HUES48 (cell line): Measurements from ENCODE around the gene CELF6.
"Not testable (repeated sequence)": the region's sequence is repeated elsewhere in the genome, so short reads cannot be mapped to it uniquely, and the experiment has no call there.

Experiments
- H3K27ac ChIP-seq: one replicate; pipeline ENCODE4 v1.7.0; 2013; ENCODE audit warnings: low read depth, low read length, inconsistent platforms
- H3K27me3 ChIP-seq: 2 replicates; pipeline ENCODE4 v1.6.1; 2013; ENCODE audit warnings: mild to moderate bottlenecking, low read length; ENCODE audit not compliant: control insufficient read depth, insufficient read depth
- H3K36me3 ChIP-seq: 2 replicates; pipeline ENCODE4 v1.6.1; 2013; ENCODE audit warnings: low read length; ENCODE audit not compliant: control insufficient read depth, insufficient read depth
- H3K4me1 ChIP-seq: 2 replicates; pipeline ENCODE4 v1.6.1; 2013; ENCODE audit warnings: mild to moderate bottlenecking, low read length; ENCODE audit not compliant: control insufficient read depth, insufficient read depth
- H3K4me3 ChIP-seq: 2 replicates; pipeline ENCODE4 v1.5.1; 2013; ENCODE audit warnings: mild to moderate bottlenecking, low read depth, low read length
- H3K9ac ChIP-seq: 2 replicates; pipeline ENCODE4 v1.6.1; 2013; ENCODE audit warnings: mild to moderate bottlenecking, low read depth, low read length, moderate library complexity
- H3K9me3 ChIP-seq: 2 replicates; pipeline ENCODE4 v1.6.1; 2013; ENCODE audit warnings: low read length; ENCODE audit not compliant: control insufficient read depth, insufficient read depth

Gene CELF6

DNA sequence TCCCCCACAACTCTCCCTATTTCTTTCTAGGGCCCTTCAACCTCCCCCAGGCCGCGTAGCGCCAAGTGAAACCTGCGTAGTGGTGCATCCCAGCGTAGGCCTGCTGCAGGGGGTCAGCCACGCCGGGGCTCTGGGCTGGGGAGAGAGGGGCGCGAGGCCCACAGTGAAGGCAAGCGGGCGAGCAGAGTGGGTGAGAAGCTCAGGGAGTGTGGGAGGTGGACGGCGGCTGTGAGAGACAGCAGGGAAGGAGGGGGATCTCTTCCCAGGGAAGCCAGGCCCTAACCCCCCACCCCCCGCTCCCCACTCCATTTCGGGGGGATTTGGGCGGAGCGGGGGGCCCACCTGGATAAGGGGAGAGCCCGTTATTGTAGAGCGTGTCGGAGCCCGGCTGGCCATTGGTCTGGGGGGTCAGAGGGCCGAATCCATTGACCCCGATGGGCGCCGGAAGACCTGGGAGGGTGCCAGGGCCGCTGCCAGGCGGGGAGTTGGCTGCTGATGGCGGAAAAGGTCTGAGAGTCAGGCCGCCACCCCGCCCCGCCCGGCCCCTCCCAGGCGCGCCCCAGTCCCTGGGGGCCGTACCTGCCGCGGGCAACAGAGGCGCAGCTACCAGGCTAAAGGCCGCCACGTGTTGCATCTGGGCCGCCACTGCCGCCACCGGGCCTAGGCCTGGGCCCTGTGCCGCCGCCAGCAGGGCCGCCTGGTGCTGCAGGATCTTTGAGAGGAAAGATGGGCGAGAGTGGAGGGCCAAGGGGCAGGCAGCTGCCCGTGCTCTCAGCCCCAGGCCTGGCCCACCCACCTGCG, 31.0 kb downstream of the CELF6 start:
- no peak overlapping the region for H3K27ac ChIP-seq
- no peaks in the 10 kb centered on the region for H3K4me1 ChIP-seq
- H3K4me3 ChIP-seq, result no peak overlapping the region
- H3K36me3 ChIP-seq, result no peaks in the 10 kb centered on the region
- H3K27me3 ChIP-seq, result no peaks in the 10 kb centered on the region
- no peak overlapping the region for H3K9ac ChIP-seq
- H3K9me3 ChIP-seq, result no peaks in the 10 kb centered on the region

DNA sequence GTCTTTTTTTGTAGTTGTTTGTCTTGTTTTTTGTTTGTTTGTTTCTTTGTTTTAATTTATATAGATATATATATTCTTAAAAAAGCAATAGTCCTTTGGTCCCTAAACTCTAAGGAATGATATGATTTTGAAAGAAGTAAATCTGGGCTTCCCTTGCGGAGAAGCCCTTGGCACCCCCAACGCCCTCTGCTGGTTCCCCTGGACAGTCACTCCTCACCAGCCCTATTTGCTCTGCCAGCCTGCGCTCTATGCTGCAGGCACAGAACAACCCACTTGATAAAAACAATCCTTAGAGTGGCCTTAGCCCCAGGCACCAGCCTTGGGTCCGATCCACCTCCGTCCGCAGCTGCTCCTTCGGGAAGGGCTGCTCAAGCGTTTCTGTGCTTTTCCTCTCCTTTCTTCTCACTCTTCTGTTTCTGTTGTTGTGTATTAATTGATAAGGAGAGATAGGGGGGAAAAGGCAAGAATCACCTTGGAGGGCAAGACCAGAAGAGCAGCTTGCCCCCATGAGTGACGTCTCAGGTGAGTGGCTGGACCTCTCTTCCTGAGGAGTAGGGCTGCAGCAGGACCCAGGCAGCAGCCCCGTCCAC, 33.9 kb downstream of the CELF6 start:
- Histone ChIP-seq H3K27me3 (no peaks in the 10 kb centered on the region), H3K27ac (no peak overlapping the region), H3K36me3 (no peaks in the 10 kb centered on the region), H3K9me3 (no peaks in the 10 kb centered on the region), H3K4me3 (no peak overlapping the region), H3K4me1 (no peaks in the 10 kb centered on the region), H3K9ac (no peak overlapping the region)

- Histone ChIP-seq H3K27ac (no peak overlapping the region), H3K36me3 (no peaks in the 10 kb centered on the region), H3K4me3 (no peak overlapping the region), H3K4me1 (no peaks in the 10 kb centered on the region), H3K9me3 (no peaks in the 10 kb centered on the region), H3K9ac (no peak overlapping the region), H3K27me3 (no peaks in the 10 kb centered on the region)
Measured at GRCh38 chr15:72285402-72285801, 34.6 kb downstream of the CELF6 start.

GRCh38 chr15:72284781-72285180, 35.2 kb downstream of the CELF6 start:
- Histone ChIP-seq H3K9me3 (no peaks in the 10 kb centered on the region), H3K4me3 (no peak overlapping the region), H3K27me3 (no peaks in the 10 kb centered on the region), H3K9ac (no peak overlapping the region), H3K27ac (no peak overlapping the region), H3K36me3 (no peaks in the 10 kb centered on the region), H3K4me1 (no peaks in the 10 kb centered on the region)

- Histone ChIP-seq H3K4me3 (no peak overlapping the region), H3K27ac (no peak overlapping the region), H3K9me3 (no peaks in the 10 kb centered on the region), H3K9ac (no peak overlapping the region), H3K36me3 (no peaks in the 10 kb centered on the region), H3K27me3 (no peaks in the 10 kb centered on the region), H3K4me1 (no peaks in the 10 kb centered on the region)
Measured at GRCh38 chr15:72281713-72282112, 38.2 kb downstream of the CELF6 start.

GRCh38 chr15:72280751-72281150, 39.2 kb downstream of the CELF6 start:
- H3K27ac ChIP-seq, result no peak overlapping the region
- no peak overlapping the region for H3K9ac ChIP-seq
- H3K36me3 ChIP-seq, result no peaks in the 10 kb centered on the region
- H3K27me3 ChIP-seq, result 0 out of 2 replicates have a peak, but pooled peaks cover 7% of the 10 kb centered on the region
- no peaks in the 10 kb centered on the region for H3K4me1 ChIP-seq
- no peaks in the 10 kb centered on the region for H3K9me3 ChIP-seq
- H3K4me3 ChIP-seq, result no peak overlapping the region

DNA sequence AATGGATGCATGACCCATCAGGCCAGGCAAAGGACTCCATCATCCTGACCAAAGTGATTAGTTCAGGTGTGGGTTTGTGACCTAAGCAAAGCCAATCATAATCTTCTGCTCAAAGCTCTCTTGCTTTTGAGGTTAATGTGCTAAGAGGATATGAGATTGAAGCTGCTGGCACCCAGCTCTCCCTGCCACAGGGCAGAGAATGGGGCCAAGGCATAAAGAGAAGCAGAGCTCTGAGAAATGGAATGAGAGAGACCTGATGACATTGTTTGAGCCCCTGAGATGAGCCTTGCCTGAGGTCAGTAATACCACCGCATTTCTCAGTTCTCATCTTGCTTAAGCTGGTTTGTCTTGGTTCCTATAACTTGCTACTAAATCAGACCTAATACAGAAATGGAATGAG, 41.2 kb downstream of the CELF6 start:
- H3K4me1 ChIP-seq, result no peaks in the 10 kb centered on the region
- H3K4me3 ChIP-seq, result no peak overlapping the region
- no peaks in the 10 kb centered on the region for H3K36me3 ChIP-seq
- H3K27ac ChIP-seq, result no peak overlapping the region
- H3K9ac ChIP-seq, result no peak overlapping the region
- H3K27me3 ChIP-seq, result 0 out of 2 replicates have a peak, but pooled peaks cover 7% of the 10 kb centered on the region
- H3K9me3 ChIP-seq, result no peaks in the 10 kb centered on the region

DNA sequence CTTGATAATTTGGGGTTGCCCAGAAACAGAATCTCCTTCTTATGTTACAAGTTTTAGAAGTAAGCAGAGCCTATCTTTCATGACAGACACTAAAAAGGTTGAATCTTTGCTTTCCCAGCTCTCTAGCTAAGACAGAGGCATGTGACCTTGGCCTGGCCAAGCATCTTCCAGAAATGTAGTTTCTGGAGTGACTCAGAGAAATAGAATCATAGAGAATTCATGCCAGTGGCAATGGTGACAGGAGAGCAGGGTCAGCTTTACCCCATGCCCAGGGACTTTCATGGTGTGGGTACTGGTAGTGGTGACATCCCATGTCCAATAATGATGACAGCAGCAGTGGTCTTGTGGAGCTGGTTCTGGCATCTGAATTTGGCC, 43.6 kb downstream of the CELF6 start:
- Histone ChIP-seq H3K9ac (no peak overlapping the region), H3K36me3 (no peaks in the 10 kb centered on the region), H3K4me3 (no peak overlapping the region), H3K27ac (no peak overlapping the region), H3K9me3 (no peaks in the 10 kb centered on the region), H3K4me1 (peaks cover 8% of the 10 kb centered on the region), H3K27me3 (0 out of 2 replicates have a peak, but pooled peaks cover 7% of the 10 kb centered on the region)

DNA sequence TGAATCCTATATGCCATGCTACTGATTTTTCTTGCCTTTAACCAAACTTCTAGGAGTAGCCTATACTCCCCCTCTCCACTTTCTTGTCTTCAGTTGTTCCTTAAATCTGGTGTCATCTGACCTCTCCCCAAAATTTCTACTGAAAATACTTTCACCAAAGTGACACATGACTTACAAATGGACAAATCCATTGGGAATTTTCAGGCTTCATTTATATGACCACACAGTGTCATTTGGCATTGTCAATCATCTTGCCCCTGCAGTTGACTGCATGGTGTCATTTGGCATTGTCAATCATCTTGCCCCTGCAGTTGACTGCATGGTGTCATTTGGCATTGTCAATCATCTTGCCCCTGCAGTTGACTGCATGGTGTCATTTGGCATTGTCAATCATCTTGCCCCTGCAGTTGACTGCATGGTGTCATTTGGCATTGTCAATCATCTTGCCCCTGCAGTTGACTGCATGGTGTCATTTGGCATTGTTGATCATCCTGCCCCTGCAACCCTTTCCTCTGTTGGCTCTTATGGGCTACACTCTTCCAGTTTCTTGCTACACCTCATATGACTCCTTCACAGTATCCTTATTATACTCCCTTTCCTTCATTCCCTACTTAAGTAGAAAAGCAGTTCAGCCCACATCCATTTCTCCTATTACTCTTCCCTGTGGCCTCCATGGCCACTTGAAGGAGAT, 44.2 kb downstream of the CELF6 start:
- not testable (repeated sequence) for H3K9ac ChIP-seq, H3K9me3 ChIP-seq, H3K27ac ChIP-seq, H3K4me1 ChIP-seq, H3K27me3 ChIP-seq, H3K36me3 ChIP-seq, H3K4me3 ChIP-seq

DNA sequence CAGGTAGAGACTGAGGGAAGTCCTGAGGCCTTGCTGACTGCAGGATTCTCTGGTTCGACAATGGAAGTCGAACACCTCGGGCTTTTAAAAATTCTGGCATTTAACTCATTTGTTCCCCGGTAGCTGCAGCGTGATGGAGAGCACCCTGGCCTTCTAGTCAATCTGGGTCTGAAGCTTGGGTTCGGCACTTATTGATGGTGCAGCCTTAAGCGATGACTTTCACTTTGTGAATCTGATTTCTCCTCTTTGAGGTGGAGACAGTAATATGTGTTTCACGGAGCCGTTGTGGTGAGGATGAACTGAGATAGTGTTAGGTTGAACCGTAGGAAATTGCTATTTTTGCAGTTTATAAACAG, 47.0 kb downstream of the CELF6 start:
- Histone ChIP-seq H3K9ac (peak overlapping the region; percentile 22; the same call in 1 of the 2 replicates), H3K4me1 (peaks cover 8% of the 10 kb centered on the region), H3K27ac (no peak overlapping the region), H3K9me3 (no peaks in the 10 kb centered on the region), H3K36me3 (peaks cover 14% of the 10 kb centered on the region), H3K4me3 (peak overlapping the region; percentile 80), H3K27me3 (0 out of 2 replicates have a peak, but pooled peaks cover 7% of the 10 kb centered on the region)
